ENCODE data around the gene TMEM117.

Gene TMEM117

GRCh38 chr12:44381341-44381740 is 545.5 kb downstream of the TMEM117 start:
- no peak overlapping the region for H3K4me3 ChIP-seq (ENCODE audit: low read depth, low read length)
- no peak for DNase-seq (ENCODE audit: low read depth)
- TF ChIP-seq MYC (IDR thresholded peaks at IDR 0.05; ENCODE audit: low read depth, low read length) (no peak), CTCF (IDR thresholded peaks at IDR 0.05; ENCODE audit: low read depth, low read length) (no peak), POLR2A (IDR thresholded peaks at IDR 0.05; ENCODE audit: extremely low read depth, insufficient read length) (no peak), MAX (IDR thresholded peaks at IDR 0.05; ENCODE audit: low read depth, low read length) (no peak)

DNA sequence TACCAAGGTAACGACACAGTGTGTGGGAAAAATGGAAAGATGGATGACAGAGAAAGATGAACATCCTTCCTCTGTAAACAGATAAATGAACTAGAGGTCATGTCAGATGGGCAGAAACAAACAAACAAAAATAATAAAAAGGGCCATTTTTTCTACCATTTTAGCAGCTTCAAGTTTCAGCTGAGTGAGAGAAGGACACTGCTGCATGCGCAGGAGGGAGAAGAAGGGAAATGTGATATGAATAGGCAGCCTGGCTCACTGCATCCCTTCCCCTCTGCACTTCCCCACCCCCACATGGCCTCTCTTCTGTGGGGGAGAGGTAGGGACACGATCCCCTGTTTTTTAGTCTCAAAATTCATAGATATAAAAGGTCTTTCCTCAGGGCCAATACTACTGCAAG is 548.3 kb downstream of the TMEM117 start:
- DNase-seq (ENCODE audit: low read depth), result no peak
- H3K4me3 ChIP-seq (ENCODE audit: low read depth, low read length), result no peak overlapping the region
- TF ChIP-seq POLR2A (IDR thresholded peaks at IDR 0.05; ENCODE audit: extremely low read depth, insufficient read length) (no peak), MAX (IDR thresholded peaks at IDR 0.05; ENCODE audit: low read depth, low read length) (no peak), MYC (IDR thresholded peaks at IDR 0.05; ENCODE audit: low read depth, low read length) (no peak)

- no peak overlapping the region for H3K4me3 ChIP-seq (ENCODE audit: low read depth, low read length)
- TF ChIP-seq CTCF (IDR thresholded peaks at IDR 0.05; ENCODE audit: low read depth, low read length) (no peak), MAX (IDR thresholded peaks at IDR 0.05; ENCODE audit: low read depth, low read length) (no peak)
- no peak for DNase-seq (ENCODE audit: low read depth)
Observed at GRCh38 chr12:44385964-44386363, 550.1 kb downstream of the TMEM117 start.

- no peak for DNase-seq (ENCODE audit: low read depth)
- no peak for TF ChIP-seq CTCF (IDR thresholded peaks at IDR 0.05; ENCODE audit: low read depth, low read length)
- TF ChIP-seq MYC (IDR thresholded peaks at IDR 0.05; ENCODE audit: low read depth, low read length), result no peak
- TF ChIP-seq MAX (IDR thresholded peaks at IDR 0.05; ENCODE audit: low read depth, low read length), result no peak
- TF ChIP-seq POLR2A (IDR thresholded peaks at IDR 0.05; ENCODE audit: extremely low read depth, insufficient read length), result no peak
- H3K4me3 ChIP-seq (ENCODE audit: low read depth, low read length), result no peak overlapping the region
Observed at GRCh38 chr12:44387581-44387980, 551.7 kb downstream of the TMEM117 start.

DNA sequence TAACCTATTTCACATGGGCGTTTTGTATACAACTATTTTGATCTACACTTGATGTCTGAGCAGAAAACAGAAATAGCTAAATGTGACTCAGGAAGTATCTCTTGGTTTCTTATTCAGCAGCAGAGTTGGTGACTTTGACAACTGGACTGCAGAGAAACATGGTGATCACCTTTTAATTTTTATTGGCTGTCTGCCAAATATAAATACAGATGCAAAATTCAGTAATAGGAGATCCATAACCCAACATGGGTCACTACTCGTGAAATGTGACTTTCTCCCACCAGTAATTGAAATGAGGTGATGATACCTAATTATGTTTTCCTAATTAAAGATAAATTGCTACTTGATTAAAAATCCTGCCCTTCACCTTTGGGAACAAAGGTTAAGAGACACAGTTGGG is 553.2 kb downstream of the TMEM117 start:
- TF ChIP-seq MAX (IDR thresholded peaks at IDR 0.05; ENCODE audit: low read depth, low read length), result no peak
- no peak for TF ChIP-seq POLR2A (IDR thresholded peaks at IDR 0.05; ENCODE audit: extremely low read depth, insufficient read length)
- TF ChIP-seq CTCF (IDR thresholded peaks at IDR 0.05; ENCODE audit: low read depth, low read length), result no peak
- no peak for TF ChIP-seq MYC (IDR thresholded peaks at IDR 0.05; ENCODE audit: low read depth, low read length)
- DNase-seq (ENCODE audit: low read depth), result no peak
- H3K4me3 ChIP-seq (ENCODE audit: low read depth, low read length), result no peak overlapping the region

DNA sequence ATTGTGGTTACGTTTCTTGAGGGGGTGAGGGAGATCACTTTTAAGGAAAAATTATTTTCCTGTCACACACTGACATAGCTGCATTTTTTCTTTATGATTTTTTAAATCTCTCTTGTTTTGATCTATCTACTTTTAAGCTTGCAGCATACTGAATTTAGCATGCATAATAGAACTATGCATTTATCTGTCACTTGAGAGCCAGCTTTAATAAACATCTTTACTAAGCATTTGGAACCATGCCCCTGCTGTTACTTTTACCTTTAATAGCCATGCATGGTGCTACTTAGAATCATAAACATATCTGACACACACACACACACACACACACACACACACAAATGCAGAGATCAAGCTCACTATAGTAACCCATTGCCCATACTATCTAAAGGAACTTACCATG is 554.0 kb downstream of the TMEM117 start:
- DNase-seq (ENCODE audit: low read depth), result no peak
- TF ChIP-seq POLR2A (IDR thresholded peaks at IDR 0.05; ENCODE audit: extremely low read depth, insufficient read length), result no peak
- TF ChIP-seq CTCF (IDR thresholded peaks at IDR 0.05; ENCODE audit: low read depth, low read length), result no peak
- no peak for TF ChIP-seq MYC (IDR thresholded peaks at IDR 0.05; ENCODE audit: low read depth, low read length)
- no peak for TF ChIP-seq MAX (IDR thresholded peaks at IDR 0.05; ENCODE audit: low read depth, low read length)

More for the DNA sequence above, 554.0 kb downstream of the TMEM117 start:
- H3K4me3 ChIP-seq (ENCODE audit: low read depth, low read length), result no peak overlapping the region

Measured in NB4 (cell line).